Keratinocyte (primary cell): Measurements from ENCODE around the gene CEMP1. TPM values are rescaled to one million over a fixed set of nuclear protein-coding genes. Genes with fewer than 3 reads are reported as not detected.
A peak's percentile ranks its signal among the peaks of the same experiment; 100 is the strongest.

Experiments used
- DNase-seq: peaks from one replicate; pipeline ENCODE4 v3.0.0-alpha.2; 2011; ENCODE audit warnings: low read depth, missing footprints, low spot score
- FAIRE-seq: peaks from 2 replicates; lab custom pipeline; 2011; peaks lifted over from hg19 to GRCh38; lab: Jason Lieb, UNC
- H2AFZ ChIP-seq: 2 replicates; pipeline ENCODE4 v1.6.0; 2012; ENCODE audit warnings: low read length, control low read depth, inconsistent platforms; ENCODE audit not compliant: control insufficient read depth
- H3K27ac ChIP-seq: 2 replicates; pipeline ENCODE4 v1.5.1; 2011; ENCODE audit warnings: low read length; ENCODE audit not compliant: control insufficient read depth, insufficient read depth
- H3K27me3 ChIP-seq: 3 replicates; pipeline ENCODE4 v1.6.0; 2011; ENCODE audit warnings: low read length; ENCODE audit not compliant: control insufficient read depth, insufficient read depth; ENCODE audit errors: extremely low read depth
- H3K36me3 ChIP-seq, 2 experiments: 2 replicates in 1 of 2; 3 replicates in 1 of 2; pipeline ENCODE4 v1.5.1; 2011; ENCODE audit warnings: low read length in 2 of 2, mild to moderate bottlenecking in 1 of 2; ENCODE audit not compliant: control insufficient read depth in 2 of 2, insufficient read depth in 2 of 2; ENCODE audit errors: extremely low read depth in 1 of 2
- H3K4me1 ChIP-seq: 3 replicates; pipeline ENCODE4 v1.5.1; 2011; ENCODE audit warnings: low read length; ENCODE audit not compliant: control insufficient read depth, insufficient read depth; ENCODE audit errors: extremely low read depth
- H3K4me2 ChIP-seq: 3 replicates; pipeline ENCODE4 v1.6.0; 2011; ENCODE audit warnings: low read depth, low read length; ENCODE audit not compliant: control insufficient read depth, insufficient read depth; ENCODE audit errors: extremely low read depth
- H3K4me3 ChIP-seq, 3 experiments: fragments of 200-600 bp in 1 of 3; sonication (generic) in 1 of 3; 2 replicates in 2 of 3; 3 replicates in 1 of 3; pipeline ENCODE4 v1.5.1; 2011 to 2016; ENCODE audit warnings: low read length in 3 of 3, mild to moderate bottlenecking in 3 of 3, control low read depth in 2 of 3, inconsistent platforms in 1 of 3, low read depth in 1 of 3, mixed read lengths in 1 of 3, mixed run types in 1 of 3, moderate library complexity in 1 of 3; ENCODE audit not compliant: control insufficient read depth in 2 of 3, insufficient read depth in 2 of 3; ENCODE audit errors: extremely low read depth in 1 of 3
- H3K79me2 ChIP-seq: 2 replicates; pipeline ENCODE4 v1.6.0; 2012; ENCODE audit warnings: low read length; ENCODE audit not compliant: control insufficient read depth, insufficient read depth
- H3K9ac ChIP-seq: 3 replicates; pipeline ENCODE4 v1.6.0; 2011; ENCODE audit warnings: low read length; ENCODE audit not compliant: control insufficient read depth, insufficient read depth; ENCODE audit errors: extremely low read depth
- H3K9me1 ChIP-seq: 3 replicates; pipeline ENCODE4 v1.6.0; 2011; ENCODE audit warnings: low read length; ENCODE audit not compliant: control insufficient read depth, insufficient read depth; ENCODE audit errors: extremely low read depth
- H3K9me3 ChIP-seq: 2 replicates; pipeline ENCODE4 v1.5.1; 2012; ENCODE audit warnings: low read depth, low read length; ENCODE audit not compliant: control insufficient read depth
- H4K20me1 ChIP-seq: 3 replicates; pipeline ENCODE4 v1.6.0; 2011; ENCODE audit warnings: low read length; ENCODE audit not compliant: control insufficient read depth, insufficient read depth; ENCODE audit errors: extremely low read depth
- EZH2 ChIP-seq: IDR thresholded peaks from one replicate; pipeline ENCODE4 v1.6.1; 2012; ENCODE audit warnings: inconsistent platforms, mild to moderate bottlenecking, low read length, moderate library complexity
- dilution Hi-C: fragments of 300-500 bp; cut with MboI; formaldehyde crosslinking; loops from one replicate; pipeline ENCODE4 v1.7.0; 2020; ENCODE audit warnings: low sequenced_read_pairs; ENCODE audit not compliant: extremely low pct_ligation_motif_present
- polyA plus RNA-seq, 5 experiments: library from polyadenylated mRNA; depleted of rRNA in 3 of 5; stranded (reverse) in 3 of 5; stranded (forward) in 1 of 5; unstranded in 1 of 5; fragments of >200 nt; gene quantifications; 1 replicate in 1 of 5; 2 replicates in 3 of 5; 3 replicates in 1 of 5; pipeline versions ENCODE4 v1.2.1 to v1.2.3, GENCODE V29; 2011 to 2012; ENCODE audit warnings: missing spikeins in 2 of 5, low read depth in 1 of 5, low replicate concordance in 1 of 5
- TF ChIP-seq, protein P1 (sequence below), 3 experiments: IDR thresholded peaks in 1 of 3; conservative IDR thresholded peaks in 1 of 3; optimal IDR thresholded peaks in 1 of 3; 2 replicates in 2 of 3; 3 replicates in 1 of 3; pipeline versions ENCODE3 to v1.5.1; 2011; ENCODE audit warnings: low read length in 3 of 3, mild to moderate bottlenecking in 3 of 3, moderate library complexity in 2 of 3, control low read depth in 1 of 3, inconsistent platforms in 1 of 3; ENCODE audit not compliant: insufficient read depth in 2 of 3; ENCODE audit errors: extremely low read depth in 1 of 3

Gene CEMP1
- polyA plus RNA-seq, 1 donor (not counting 4 experiments of a cell fraction or from before 2014, with no cell fraction given): not detected

DNA sequence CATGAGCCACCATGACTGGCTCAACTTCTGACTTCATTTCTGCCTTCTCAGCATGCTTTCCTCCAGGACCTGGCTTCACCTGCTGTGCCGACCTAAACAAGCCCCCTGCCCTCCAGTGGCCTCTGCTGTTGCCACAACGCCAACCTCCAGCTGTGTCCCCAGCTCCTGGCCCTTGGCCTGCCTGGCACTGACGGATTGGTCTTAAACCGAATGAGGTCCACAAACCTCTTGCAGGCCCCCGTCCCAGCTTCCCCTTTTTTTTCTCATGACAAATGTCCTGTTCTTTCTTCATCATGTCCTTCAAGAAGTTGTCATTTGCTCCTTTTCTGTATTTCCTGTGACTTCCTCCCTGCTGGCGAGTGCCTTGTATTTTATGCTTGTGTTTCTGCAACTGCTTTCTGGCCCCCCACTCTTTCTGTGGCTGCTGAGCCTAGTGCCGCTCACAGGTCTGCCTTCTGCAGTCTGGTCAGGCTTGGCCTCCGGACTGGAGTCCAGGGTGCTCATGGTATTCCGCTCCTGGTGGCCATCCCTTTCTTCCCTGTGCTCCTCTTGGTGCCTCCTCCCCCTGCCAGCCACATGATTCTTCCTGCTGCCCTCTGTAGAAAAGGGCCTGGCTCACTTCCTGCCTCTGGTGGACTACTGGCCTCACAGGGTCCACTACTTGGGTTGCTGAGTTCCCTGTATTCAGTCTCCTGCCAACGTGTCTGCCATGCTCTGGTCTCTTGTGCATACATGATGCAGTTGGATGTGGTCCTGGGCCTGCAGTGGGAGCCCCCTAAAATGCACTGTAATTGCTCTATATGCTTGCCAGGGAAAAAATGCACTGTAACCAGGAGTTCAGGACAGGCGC lies 14.6 kb downstream of the CEMP1 start:
- Histone ChIP-seq H3K9me3 (no peaks in the 10 kb centered on the region), H3K9me1 (peaks cover 14% of the 10 kb centered on the region), H3K27ac (peak overlapping the region; percentile 4), H4K20me1 (peaks cover 38% of the 10 kb centered on the region), H3K36me3 (peaks cover 5 to 10% of the 10 kb centered on the region in 2 experiments), H3K4me2 (peak overlapping the region; percentile 82), H2AFZ (no peak overlapping the region), H3K4me3 (peak overlapping the region in 2 of 3 experiments; percentile 36 to 51), H3K4me1 (peaks cover 41% of the 10 kb centered on the region), H3K9ac (no peak overlapping the region), H3K79me2 (peaks cover 64% of the 10 kb centered on the region), H3K27me3 (no peaks in the 10 kb centered on the region)
- FAIRE-seq (no peak), DNase-seq (no peak)
- TF ChIP-seq, protein P1, sequence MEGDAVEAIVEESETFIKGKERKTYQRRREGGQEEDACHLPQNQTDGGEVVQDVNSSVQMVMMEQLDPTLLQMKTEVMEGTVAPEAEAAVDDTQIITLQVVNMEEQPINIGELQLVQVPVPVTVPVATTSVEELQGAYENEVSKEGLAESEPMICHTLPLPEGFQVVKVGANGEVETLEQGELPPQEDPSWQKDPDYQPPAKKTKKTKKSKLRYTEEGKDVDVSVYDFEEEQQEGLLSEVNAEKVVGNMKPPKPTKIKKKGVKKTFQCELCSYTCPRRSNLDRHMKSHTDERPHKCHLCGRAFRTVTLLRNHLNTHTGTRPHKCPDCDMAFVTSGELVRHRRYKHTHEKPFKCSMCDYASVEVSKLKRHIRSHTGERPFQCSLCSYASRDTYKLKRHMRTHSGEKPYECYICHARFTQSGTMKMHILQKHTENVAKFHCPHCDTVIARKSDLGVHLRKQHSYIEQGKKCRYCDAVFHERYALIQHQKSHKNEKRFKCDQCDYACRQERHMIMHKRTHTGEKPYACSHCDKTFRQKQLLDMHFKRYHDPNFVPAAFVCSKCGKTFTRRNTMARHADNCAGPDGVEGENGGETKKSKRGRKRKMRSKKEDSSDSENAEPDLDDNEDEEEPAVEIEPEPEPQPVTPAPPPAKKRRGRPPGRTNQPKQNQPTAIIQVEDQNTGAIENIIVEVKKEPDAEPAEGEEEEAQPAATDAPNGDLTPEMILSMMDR (optimal IDR thresholded peaks at IDR 0.05 in 1 of 3, IDR thresholded peaks at IDR 0.05 in 1 of 3, conservative IDR thresholded peaks at IDR 0.05 in 1 of 3; ENCODE audit: extremely low read depth in 1 of 3, insufficient read depth in 2 of 3, low read length in 3 of 3): no peak
- TF ChIP-seq EZH2: no peak
- dilution Hi-C loops: no loop called here

DNA sequence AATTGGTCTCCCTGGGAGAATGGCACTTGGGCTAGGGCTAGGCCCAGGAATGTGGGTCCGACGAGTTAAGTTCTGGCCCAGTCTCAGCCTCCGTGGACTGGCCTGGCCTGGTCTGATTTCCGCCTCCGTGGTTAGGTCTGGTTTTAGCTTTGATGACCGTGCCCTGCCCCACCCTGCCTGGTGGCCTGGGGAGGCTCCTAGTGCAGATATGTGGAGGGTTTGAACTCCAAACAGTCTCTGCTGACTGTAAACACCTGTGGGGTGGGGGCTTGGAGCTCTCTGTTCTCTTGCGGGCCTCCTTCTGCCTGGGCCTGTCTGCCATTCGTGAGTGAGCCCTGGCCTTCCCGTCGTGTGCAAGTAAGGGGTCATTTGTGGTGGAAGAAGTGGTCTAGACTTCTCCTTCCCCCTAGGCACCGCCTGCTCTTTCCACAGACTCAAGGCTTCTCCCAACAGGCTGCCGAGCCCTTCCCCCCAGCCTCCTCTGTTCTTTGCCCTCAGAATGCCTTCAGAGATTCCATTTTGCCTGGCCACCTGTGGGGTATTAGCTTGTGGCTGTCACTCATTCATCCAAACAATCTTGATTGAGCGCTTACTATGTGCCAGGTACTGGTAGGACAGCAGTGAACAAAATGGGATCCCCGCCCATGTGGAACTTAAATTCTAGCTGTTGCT lies 15.9 kb downstream of the CEMP1 start:
- peaks cover 38% of the 10 kb centered on the region for H4K20me1 ChIP-seq

More for the DNA sequence above, 15.9 kb downstream of the CEMP1 start:
- H3K36me3 ChIP-seq: peaks cover 5 to 6% of the 10 kb centered on the region in 2 experiments
- H3K79me2 ChIP-seq: peaks cover 57% of the 10 kb centered on the region
- H3K27ac ChIP-seq: peak overlapping the region; percentile 62
- peak overlapping the region; percentile 82 for H3K4me2 ChIP-seq
- peaks cover 32% of the 10 kb centered on the region for H3K4me1 ChIP-seq
- FAIRE-seq: peak; percentile 9
- peak overlapping the region; percentile 70 to 90 (median 88) for H3K4me3 ChIP-seq
- peak overlapping the region; percentile 93 for H3K9ac ChIP-seq
- H3K9me3 ChIP-seq: no peaks in the 10 kb centered on the region
- dilution Hi-C loops: no loop called here
- DNase-seq: no peak
- H3K27me3 ChIP-seq: no peaks in the 10 kb centered on the region
- H3K9me1 ChIP-seq: peaks cover 14% of the 10 kb centered on the region
- TF ChIP-seq, protein P1 (optimal IDR thresholded peaks at IDR 0.05 in 1 of 3, IDR thresholded peaks at IDR 0.05 in 1 of 3, conservative IDR thresholded peaks at IDR 0.05 in 1 of 3; ENCODE audit: extremely low read depth in 1 of 3, insufficient read depth in 2 of 3, low read length in 3 of 3): no peak
- no peak for TF ChIP-seq EZH2
- no peak overlapping the region for H2AFZ ChIP-seq
